ENCODE measurements around the gene ZNF493.

GRCh38 chr19:21434516-21434915 lies 37.6 kb downstream of the ZNF493 start:
- TF ChIP-seq POLR2A (IDR thresholded peaks at IDR 0.05; ENCODE audit: low read depth, low read length) = no peak
- no peak for TF ChIP-seq TAF1 (IDR thresholded peaks at IDR 0.05; ENCODE audit: borderline replicate concordance, low read depth, low read length)
